ENCODE data around the gene CFAP99.
A peak's percentile ranks its signal among the peaks of the same experiment; 100 is the strongest.
"Not testable (repeated sequence)": the region's sequence is repeated elsewhere in the genome, so short reads cannot be mapped to it uniquely, and the experiment has no call there.

The CFAP99 gene

GRCh38 chr4:2412885-2413716, 5.7 kb upstream of the CFAP99 start:
- DNase-seq = peak; percentile 66

DNA sequence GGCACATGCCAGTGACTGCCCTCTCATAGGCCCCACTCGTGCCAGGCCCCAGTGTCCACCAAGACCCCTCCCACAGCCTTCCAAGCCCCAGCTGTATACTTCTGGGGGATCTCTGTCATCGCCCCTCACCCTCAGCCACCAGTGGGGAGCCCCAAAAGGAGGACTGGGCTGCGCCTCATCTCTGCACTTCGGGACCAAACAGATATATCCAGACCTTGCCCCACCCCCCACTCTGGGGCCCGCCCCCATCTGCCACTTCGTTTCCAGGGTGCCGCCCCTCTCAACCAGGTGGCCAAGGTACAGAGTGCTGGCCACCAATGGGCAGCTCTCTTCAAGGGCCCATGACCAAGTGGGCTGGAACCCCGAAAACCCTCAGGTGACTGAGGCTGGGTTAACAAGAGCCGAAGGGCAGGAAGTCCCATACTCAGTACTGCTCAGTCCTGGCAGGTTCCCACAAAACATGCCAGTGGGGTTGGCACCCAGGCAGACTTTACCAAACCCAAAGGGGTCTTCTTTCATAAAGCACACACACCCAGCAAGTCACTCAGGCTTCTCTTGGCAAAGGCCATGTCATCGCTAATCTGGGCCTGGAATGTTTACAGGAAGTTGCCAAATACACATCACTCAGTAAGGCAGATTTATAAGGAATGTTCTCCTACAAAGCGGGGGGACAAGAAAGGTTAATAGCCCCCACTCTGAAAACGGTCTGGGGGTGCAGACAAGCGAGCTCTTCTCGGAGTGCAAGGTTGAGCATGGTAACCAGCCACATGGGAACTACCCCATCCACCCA, 4.7 kb upstream of the CFAP99 start:
- no peak for DNase-seq

DNA sequence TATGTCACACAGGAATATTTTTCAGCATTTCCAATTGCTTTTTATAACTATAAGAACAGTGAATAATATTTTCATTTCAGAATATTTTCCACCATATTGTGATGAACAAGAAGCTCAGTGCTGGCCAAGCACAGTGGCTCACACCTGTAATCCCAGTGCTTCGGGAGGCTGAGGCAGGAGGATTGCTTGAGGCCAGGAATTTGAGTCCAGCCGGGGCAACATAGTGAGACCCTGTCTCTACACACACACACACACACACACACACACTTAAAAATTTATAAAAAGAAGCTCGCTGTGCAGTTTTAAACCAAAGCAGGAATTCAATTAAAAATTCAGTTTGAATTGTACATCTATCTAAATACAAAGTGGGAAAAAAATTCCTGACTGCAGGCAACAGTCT, 3.5 kb upstream of the CFAP99 start:
- DNase-seq = no peak

- no peak for DNase-seq
These were observed 2.7 kb upstream of the CFAP99 start for GRCh38 chr4:2415881-2416563.

- peak; percentile 21 for DNase-seq
These were observed 2.1 kb upstream of the CFAP99 start for GRCh38 chr4:2416564-2417225.

DNA sequence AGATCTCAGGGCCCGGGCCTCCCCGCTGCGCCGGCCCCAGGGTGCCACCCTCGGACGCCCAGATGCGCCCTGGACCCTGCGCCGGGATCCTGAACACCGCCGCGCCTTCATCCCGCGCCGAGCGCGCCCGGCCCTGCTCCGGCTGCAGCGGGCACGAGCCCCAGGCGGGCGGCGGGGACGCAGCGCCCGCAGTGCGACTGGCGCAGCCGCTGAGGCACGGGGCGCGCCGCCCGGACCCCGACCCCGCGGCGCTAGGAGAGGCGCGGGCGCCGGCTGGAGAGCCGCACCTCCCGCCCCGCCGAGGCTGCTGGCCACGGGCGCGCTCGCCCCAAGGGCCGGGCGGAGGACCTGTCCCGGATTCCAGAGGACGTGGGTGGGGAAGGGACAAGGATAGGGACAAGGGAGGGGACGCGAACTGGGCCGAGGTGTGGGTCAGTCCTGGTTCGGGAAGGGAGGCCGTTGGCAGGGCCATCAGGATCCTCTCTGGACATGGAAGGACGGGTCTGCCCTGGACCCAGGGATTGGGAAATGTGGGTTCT, 1.5 kb upstream of the CFAP99 start:
- peak; percentile 22 for DNase-seq

GRCh38 chr4:2417765-2418649, 748 bp upstream of the CFAP99 start, which contains the start of gene ZFYVE28:
Gene ZFYVE28, minus strand, starts transcription at chr4:2418645. Its CDS starts 322 bp downstream, at chr4:2418323.
- no peak for DNase-seq

- DNase-seq = no peak
These were observed 1.1 kb downstream of the CFAP99 start for GRCh38 chr4:2419814-2420213.

- no peak for DNase-seq
These were observed 3.2 kb downstream of the CFAP99 start for GRCh38 chr4:2421928-2422327.

GRCh38 chr4:2423066-2423465, 4.3 kb downstream of the CFAP99 start:
- no peak for DNase-seq

- DNase-seq = no peak
These were observed 4.9 kb downstream of the CFAP99 start for GRCh38 chr4:2423695-2424094.

GRCh38 chr4:2424581-2424980, 5.8 kb downstream of the CFAP99 start:
- no peak for DNase-seq

DNA sequence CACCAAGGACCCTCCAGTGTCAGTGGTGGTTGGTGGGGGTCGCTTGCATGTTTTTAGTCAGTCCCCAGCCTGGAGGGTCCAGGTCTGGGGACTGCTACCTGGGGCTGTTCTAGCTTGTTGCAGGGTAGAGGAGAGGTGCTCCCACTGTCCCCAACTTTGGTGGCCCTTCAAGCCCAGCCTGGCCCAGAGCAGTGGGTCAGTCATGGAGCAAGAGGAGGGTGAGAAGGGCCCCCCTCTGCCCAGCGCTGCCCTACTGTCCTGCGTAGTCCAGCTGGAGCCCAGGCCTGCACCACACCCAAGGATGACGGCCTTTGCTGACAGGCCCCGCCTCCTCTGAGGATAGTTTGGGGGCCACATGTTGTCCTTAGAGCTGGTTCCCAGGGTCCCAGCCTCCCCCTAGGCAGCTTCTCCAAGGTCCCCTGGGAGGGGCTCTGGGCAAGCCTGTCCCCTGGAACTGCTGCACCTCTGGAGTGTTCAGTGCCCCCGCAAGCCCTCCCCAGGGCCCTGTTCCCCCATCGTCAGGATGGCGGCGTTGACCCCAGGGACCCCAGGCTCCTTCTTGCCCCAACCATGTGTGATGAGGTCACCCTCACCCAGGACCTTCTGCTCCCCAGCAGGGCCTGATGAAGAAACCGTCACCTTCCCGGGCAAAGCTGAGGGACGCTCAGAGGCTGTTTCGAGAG, 6.8 kb downstream of the CFAP99 start:
- no peak for DNase-seq

GRCh38 chr4:2426069-2426397, 7.3 kb downstream of the CFAP99 start:
- no peak for DNase-seq

DNA sequence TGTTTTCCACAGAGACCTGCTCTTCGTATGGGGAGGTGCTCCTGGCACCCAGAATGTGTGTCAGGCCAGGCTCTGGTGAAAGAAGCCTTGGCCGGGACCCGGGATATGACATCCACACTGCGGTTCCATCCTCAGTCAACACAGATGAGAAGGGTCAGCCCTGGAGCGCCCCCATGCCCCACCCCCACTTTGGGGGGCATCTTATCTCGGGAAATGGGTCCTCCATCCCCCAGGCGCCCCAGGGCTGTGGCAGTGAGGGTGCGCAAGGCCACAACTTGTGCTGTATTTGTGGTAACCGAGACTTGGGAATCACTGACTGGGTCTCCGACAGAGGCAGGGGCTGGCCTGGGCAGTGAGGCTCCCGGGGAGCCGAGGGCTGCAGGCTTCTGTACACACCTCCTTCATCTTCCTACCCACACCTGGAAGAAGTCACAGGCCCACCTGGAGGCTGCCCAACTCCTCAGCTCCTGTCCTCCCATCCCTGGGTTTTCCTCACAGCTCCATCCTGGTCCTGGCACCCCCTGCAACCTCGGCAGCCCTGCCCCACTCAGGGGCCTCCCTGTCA, 8.0 kb downstream of the CFAP99 start:
- DNase-seq = no peak

DNA sequence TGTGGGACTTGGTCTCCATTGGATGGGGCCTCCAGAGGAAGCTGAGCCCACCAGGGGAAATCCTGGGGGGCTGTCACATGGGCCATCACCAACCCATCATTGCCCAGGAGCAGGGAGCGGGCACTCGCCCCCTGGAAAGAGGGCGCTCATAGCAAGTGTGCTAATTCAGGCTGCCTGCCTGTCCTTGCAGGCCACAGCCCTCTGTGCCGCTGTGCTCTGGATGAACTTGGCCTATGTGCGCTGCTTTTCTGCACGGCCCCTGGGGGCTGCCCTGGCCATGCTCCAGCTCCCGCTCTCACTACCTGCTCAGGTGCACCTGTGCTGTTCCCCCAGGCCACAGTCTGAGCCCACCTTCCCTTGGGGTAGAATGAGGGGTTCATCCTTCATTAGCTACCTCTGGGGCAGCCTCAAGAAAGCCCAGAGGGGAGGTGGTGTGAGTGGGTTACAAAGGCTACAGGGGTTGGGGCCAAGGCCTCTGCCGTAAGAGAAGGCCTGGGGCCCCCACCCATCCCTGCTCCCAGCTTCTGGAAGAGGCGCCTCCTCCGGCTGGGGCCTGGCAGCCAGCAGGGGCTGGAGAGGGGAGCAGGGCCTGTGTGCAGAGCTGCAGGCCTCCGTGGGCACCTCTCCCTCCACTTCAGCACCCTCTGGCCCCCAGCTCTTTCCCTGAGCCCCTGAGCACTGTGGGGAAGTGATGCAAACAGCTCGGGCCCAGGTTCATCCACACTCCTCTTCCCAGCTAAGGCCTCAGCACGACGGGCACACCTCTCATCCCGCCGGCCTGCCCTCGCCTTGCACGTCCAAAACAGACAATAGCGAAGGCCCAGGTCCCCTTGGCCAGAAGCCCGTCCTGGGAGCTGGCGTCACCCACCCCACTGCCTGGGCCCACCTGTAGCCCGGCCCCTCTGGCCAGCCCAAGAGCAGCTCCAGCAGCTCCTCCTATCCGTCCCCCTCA, 8.9 kb downstream of the CFAP99 start:
- DNase-seq = no peak

DNA sequence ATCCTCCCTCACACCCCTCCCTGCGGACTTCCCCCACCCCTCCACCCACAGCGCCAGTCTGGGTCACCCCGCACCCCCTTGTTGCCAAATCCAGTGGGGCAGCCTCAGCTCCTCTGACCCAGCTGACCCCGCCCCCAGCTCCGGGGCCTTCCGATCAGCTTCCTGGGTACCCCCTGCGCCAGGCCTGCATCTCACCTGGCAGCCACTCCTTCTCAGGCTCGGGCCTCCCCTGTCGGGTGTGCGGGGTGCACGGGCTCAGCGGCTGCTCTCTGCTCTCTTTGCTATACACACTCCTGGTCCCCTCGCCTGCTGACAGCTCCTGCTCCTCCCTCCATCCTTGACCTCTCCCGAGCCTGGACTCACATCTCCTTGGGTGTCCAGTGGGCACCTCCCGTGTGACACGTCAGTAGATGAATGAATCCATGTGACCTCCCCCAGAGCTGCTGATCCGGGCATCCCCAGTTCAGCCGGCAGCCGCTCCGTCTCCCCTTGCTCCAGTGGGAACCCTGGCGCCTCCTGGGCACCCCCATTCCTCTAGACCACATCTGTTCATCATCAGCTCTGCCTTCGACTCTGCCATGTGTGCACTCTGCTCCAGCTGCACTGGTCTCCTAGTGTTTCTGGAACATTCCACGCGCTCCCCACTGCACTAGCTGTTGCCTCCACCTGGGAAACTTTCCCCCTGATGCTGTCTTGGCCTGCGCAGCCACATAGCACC, 9.9 kb downstream of the CFAP99 start:
- no peak for DNase-seq

- DNase-seq = not testable (repeated sequence)
These were observed 11.4 kb downstream of the CFAP99 start for GRCh38 chr4:2429945-2430757.

Data from stimulated activated CD4-positive, alpha-beta T cell treated with anti-CD3 and anti-CD28 coated beads, Interleukin-12 subunit alpha, Interleukin-12 subunit beta, amount 100 ng/mL, for 4 hours (primary cell).